Activated naive CD4-positive, alpha-beta T cell treated with Interleukin-2 at 50 U/mL for 16 hours (primary cell): ENCODE measurements around the gene TLR1.
A peak's percentile ranks its signal among the peaks of the same experiment; 100 is the strongest.
"Not testable (repeated sequence)": the region's sequence is repeated elsewhere in the genome, so short reads cannot be mapped to it uniquely, and the experiment has no call there.

Experiments used
- DNase-seq: peaks from one replicate; pipeline ENCODE4 v3.0.0-alpha.2; 2020

Gene TLR1

DNA sequence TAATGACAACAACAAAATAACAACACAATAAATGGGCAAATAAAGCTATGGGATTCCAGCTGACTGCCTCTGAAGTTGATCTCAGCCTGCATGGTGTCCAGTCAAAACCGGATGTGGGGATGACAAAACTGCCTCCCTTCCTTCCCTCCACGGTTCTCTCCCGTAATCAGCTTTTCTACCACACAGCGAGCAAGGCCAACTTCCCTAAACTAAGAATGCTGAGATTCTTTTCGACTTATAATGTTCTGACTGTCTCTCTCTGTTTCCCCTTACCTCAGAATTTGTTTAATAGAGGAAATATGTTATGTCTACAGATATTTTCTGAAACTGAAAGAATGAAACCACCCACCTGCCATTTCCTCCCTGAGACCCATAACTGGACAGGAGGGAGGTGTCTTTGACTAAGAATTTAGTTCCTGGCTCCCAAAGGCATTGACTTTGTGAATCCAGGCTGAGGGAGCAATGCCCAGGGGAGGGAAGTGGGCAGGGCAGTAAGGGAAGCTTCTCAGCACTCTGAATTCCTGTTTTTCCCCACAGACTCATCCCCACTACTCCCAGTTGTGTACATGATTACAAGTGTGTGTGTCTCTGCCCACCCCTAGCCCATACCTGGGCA lies 1.0 kb upstream of the TLR1 start:
- no peak for DNase-seq

DNA sequence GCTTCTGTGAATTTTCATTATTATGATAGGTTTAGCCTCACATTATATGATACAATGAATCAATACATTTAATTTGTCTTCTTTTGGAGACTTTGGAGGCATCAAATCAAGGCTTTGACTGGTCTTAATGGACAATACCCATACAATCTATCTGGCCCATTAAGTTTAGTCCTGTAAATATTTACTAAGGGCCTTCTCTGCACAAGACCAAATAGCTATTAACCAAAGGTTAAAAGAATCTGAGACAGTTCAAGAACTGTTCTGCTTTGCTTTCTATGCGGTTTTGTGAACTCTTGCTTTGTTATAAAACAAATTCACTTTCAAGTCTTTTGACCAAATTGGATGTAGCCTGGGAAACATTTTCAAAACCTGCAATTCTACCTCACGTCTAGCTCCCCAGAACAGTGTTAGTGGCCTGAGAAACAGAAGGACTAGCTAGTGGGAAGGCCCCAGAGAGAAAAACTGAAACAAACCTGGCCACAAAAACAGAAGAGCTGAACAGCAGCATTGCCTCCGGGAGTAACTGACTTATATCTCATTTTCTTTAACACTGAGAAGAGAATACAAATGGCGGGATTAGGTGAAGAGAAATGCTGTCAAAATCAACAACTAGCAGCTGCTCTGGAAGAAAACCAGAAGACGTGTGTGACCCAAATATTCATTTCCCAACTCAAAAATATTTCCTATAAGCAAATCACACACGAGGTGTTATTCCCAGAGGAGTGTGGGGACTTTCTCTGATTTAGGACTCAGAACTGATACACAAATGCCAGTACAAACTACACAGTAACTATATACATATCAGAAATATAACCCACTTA lies 548 bp downstream of the TLR1 start:
- peak; percentile 35 for DNase-seq

DNA sequence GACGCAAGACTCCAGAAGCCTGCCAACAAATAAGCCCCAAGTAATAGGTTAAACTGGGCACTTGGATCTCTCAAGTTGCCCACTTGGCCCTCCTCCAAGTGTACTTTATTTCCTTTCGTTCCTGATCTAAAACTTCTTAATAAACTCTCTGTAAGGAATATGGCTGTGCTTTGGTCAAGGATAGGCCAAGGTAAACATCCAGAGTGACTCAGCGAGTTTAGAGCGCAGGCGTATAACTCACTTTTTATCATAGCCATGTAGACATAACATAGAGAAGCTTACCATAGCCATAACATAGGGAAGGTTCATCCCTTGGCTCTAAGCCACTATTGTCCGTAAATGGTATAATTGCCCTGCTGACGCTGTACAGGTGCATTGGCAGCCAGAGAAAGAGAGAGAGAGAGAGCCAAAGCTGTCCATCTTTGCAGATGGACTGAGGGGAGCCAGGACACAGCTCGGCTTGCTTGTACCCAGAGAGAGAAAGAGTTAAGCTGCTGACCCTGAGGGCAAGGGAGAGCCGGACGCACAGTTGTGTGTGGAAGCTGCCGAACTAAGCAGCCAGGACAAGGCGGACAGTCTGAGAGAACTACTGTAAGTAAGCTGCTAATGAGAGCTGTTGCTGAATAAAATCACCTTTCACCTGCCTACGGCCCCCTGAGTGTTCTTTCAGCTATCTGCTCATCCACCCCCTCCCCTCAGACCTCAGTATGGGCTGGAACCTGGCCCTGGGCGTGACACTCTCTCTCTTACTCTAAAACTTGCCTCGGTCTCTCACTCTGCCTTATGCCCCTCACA lies 1.8 kb downstream of the TLR1 start:
- DNase-seq, result no peak

DNA sequence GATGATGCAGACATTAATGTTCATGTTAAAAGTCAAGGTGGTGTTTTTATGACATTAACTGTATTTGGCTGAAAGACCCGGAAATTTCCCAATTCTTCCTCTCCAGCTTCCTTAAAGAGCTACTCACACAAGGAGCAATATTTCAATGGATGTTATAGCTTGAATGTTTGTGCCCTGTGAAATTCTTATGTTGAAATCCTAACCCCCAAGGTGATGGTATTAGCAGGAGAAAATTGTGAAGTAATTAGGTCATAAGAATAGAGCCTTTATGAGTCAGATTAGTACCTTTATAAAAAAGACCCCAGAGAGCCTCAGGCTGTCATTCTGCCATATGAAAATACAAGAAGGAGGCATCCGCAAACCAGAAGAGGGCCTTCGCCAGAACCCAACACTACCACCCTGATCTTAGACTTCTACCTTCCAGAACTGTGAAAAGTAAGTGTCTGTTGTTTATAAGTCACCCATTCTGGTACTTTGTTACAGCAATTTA lies 3.6 kb downstream of the TLR1 start:
- DNase-seq, result no peak

DNA sequence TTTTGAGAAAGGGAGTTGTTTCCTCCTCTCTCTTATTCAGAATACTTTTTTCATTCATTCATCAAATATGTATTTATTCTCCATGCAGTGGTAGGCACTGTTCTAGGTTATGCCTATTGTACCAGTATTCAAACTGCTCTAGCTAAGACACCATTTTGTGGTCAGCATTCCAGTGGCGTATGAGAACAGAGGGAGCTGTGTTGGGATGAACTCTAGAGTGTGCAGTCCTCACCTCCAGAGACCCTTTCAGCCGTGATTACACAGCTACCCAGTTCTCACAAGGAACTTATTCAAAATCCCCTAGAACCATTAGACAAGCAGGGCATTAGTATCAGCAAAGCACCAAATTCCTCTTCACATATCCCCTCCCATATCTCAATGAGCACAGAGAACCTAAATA lies 4.2 kb downstream of the TLR1 start:
- DNase-seq, result no peak

DNA sequence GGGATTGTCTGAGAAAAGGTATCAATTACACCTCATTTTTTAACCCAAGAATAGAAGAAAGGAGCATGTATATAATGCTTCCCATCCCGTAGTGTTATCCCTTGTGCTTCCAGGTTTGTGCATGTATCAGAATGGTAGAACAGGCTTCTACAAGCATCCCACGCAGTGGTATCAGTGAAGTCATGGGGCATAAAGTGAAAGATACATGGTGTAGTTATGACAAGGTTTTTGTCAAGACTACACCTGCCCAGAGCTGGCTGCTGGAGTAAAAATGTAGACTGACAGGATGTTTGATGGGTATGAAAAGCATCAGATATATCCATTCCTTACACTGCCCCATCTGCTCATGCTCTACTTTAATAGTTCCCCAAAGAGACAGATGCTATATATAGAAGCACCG lies 9.5 kb downstream of the TLR1 start:
- no peak for DNase-seq

DNA sequence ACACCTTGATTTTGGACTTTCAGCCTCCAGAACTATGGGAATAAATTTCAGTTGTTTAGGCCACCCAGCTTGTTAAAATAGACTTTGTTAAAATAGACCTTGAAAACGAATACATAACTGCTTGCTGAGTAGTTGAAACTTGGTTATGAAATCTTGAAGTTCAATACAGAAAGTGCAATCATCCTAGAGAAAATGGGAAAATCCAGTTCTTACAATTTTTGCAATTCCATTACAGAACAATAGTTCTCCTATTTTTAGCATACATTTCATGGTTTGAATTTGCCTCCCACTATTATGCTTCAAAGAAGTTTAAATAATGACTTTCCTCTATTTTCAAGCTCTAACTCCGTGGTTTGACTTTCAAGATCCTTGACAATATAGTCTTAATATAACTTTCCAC lies 10.5 kb downstream of the TLR1 start:
- no peak for DNase-seq

DNA sequence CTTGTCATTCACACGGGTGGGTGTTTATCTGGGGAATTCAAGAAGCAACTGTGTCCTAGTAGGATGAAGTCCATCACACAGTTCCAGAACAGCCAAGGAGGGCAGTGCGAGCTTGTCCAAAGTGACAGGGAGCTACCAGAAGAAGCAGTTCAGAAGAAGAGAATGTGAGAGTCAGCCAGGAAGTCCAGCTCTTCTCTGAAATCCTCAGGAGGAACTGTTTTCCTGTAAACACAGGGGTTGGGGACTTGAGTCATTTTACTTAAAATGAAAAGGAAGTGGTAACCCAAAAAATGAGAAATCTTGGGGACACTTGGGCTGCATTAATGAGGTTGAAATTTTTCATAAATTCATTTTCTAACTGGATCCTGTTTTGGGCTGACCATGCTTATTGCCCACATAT lies 13.6 kb downstream of the TLR1 start:
- DNase-seq, result no peak

DNA sequence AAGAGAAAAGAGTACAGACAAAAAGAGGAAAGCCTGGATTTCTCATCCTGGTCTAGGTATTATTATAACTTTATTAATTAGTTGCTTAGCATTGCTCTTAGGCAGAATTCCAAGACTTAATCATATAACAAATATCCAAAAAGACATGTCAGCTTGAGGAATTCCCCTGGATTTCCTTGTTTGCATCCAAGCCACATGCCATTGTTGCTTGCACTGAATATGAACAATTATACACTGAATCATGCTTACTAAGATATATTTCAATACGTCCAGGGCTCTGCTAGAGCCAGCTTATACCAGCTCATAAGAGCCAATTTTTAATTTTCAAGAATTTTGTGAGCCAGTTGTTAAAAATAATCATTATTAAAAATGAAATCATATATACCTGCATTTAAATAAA lies 16.3 kb downstream of the TLR1 start:
- no peak for DNase-seq

DNA sequence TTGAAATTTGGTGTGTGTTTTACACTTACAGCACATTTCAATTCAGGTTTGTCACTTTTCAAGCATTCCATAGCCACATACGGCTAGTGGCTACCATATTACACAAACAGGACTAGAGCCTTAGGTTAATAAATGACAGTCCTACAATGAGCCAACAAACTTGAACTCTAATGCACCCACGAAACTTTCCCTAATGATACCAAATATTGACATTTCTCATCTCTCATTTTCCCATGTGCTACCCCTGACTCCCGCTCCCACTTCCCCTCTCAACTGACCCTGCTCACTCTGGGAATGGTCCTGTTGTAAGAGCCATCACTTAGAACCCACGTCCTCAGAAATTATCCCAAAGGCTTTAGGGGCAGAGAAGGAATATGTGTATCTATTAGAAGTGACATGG lies 16.9 kb downstream of the TLR1 start:
- DNase-seq, result no peak

DNA sequence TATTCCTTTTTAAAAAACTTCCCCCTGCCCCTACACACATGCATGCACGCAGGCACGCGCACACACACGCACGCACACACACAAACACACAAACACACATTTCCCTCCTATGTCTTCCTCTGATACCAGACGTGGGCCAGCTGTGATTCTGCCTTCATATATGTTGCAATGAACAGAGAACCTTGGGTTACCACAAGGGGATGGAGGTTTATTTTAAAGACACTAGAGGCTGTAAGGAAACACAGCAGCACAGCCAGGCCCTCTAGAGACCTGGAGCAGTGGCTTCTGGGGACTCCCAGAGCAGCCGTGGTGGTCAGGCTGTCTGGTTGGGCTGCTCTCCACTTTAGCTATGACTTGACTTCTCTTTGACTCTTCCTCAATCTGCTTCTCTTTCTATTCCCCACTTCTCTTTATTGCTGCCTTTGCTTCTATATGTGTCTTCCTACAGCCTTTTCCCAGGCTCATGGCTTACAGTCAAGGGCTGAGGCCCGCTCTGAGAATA lies 18.6 kb downstream of the TLR1 start:
- DNase-seq, result no peak

DNA sequence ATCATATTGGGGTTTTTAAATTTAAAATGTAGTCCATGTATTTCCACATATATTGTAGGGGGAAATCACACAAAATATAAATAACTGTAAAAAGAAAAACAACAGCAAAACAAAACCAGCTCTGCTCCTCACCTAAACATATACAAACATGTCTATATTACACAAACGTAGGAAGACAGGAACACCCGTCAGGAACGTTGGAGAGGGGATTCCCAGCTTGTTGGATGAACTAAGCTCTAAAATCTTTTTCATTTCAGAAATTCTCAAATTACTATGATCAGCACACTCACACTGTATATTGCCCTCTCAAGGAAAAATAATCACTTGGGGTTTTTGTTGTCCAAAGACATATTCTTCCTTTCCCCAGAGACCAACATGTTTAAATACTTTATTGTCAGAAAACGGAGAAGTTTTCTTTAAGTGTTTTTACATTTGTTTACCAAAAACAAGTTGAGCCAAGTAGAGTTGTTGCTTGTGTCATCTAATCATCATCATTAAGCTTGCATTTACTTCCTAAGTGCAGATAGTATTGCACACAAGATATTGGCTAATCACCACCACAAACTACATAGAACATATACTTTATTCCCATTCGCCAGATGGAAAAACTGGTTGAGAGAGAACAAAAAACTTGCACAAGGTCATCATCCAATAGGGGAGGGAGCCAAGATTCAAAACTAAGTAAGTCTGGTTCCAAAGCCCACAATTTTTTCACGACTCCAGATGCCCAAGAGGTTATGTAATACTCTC lies 19.4 kb downstream of the TLR1 start:
- no peak for DNase-seq

DNA sequence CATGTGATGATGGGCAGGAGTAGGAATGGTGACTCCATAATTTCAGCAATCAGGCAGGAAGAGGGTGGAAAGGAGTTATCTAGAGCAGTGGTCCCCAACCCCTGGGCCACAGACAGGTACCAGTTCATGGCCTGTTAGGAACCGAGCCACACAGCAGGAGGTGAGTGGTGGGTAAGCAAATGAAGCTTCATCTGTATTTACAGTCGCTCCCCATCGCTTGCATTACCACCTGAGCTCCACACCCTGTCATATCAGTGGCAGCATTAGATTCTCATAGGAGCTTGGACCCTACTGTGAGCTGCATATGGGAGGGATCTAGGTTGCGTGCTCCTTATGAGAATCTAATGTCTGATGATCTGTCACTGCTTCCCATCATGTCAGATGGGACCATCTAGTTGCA lies 20.4 kb downstream of the TLR1 start:
- no peak for DNase-seq

DNA sequence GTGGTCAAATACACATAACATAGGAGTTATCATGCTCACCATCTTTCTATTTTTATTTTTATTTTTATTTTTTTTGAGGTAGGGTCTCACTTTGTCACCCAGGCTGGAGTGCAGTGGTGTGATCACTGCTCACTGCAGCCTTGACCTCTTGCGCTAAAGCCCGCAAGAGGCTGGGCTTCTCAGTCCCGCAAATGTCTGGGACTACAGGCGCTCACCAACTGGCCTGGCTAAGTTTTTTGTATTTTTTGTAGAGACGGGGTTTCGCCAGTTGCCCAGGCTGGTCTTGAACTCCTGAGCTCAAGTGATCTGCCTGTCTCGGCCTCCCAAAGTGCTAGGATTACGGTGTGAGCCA lies 21.5 kb downstream of the TLR1 start:
- DNase-seq, result no peak

DNA sequence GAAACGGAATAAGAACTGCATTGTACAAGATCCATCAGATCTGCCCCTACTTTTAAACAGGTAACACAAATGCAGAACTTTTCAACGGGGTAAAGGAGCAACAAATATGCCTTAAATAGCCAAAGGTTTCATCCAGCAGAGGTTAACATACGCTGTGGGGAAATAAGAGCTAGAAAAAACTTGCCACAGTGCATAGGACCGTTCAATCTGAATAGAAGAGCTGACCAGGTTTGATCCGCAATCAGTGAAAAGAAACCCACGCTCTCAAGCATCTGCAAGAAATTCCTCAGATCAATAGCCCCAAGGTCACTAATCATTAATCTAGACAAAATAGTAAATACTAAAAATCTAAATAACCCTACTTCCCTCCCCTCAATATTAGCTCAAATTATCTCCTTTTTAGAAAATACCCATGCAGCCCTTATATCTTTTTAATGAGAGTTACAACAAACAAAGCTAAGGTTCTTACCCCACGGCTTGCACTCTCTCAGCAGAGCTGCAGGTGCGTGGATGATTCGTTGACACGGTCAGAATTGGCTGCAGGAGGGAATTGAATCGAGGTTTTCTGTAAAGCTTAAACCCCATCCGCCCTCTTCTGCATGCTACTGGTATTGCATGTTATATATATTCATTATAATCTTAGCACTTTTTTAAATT lies 22.0 kb downstream of the TLR1 start, which contains the start of gene TLR10:
Gene TLR10, minus strand, starts transcription at position 539 of the 657 bp plus-strand sequence. CDS start 7,400 bp downstream, outside the sequence.
- peak; percentile 11 for DNase-seq

DNA sequence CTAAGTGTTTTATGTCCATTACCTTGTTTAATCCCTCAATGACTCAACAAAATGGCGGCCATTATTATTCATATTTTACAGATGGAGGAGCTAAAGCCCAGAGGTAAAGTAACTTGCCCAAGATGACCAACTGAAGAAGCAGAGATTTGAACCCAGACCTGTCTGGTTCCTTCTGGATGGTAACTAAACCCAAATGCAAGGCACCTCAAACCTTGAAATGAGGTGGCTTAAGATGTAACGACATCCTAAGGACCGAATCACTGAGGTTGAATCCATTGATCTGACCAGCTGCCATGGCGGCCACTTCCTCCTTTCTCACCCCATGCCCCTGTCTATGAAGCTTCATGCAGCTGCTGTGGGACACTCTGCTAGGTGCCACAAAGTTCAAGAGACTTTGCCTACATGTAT lies 22.7 kb downstream of the TLR1 start:
- DNase-seq, result no peak

DNA sequence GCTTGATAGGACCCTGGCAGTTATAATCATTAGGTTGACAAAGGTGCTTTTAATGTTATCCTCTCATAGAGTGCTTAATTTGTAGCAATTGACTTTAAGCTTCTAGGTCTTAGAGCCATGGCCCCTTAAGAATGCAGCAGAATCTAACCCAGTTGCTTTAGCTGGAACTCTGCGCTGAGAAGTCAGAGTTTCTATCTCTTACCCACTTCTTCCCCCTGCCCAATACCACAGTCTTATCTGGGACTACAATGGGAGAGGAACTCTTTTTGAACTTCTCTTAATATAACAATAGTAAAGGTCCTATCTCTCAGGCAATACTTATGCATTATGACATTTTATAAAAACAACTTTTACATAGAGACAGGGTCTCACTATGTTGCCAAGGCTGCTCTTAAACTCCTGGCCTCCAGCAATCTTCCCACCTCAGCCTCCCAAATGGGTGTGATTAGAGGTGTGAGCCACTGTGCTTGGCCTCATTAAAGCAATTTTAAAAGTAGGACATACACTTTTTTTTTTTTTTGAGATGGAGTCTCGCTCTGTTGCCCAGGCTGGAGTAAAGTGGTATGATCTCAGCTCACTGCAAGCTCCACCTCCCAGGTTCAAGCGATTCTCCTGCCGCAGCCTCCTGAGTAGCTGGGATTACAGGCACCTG lies 23.6 kb downstream of the TLR1 start:
- no peak for DNase-seq

DNA sequence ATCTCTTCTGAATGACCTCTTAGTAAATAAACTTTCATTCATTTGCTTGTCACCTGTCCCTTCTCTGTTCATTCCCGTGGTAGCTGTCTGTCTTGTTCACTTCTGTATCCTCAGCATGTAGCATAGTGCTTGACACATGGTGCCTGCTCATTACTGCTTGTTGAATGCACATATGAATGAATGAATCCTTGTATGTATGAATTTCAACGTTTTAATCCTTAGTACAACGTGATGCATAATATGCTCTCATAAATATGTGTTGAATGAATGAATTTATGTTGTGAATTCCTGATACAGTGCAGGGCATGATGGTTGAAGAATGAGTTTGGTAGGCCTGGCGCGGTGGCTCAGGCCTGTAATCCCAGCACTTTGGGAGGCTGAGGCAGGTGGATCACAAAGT lies 24.8 kb downstream of the TLR1 start:
- no peak for DNase-seq

DNA sequence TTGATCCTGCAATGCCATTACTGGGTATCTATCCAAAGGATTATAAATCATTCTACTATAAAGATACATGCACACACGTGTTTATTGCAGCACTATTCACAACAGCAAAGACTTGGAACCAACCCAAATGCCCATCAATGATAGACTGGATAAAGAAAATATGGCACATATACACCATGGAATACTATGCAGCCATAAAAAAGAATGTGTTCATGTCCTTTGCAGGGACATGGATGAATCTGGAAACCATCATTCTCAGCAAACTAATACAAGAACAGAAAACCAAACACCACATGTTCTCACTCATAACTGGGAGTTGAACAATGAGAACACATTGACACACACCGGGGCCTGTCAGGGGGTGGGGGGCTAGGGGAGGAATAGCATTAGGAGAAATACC lies 26.7 kb downstream of the TLR1 start:
- DNase-seq, result not testable (repeated sequence)

DNA sequence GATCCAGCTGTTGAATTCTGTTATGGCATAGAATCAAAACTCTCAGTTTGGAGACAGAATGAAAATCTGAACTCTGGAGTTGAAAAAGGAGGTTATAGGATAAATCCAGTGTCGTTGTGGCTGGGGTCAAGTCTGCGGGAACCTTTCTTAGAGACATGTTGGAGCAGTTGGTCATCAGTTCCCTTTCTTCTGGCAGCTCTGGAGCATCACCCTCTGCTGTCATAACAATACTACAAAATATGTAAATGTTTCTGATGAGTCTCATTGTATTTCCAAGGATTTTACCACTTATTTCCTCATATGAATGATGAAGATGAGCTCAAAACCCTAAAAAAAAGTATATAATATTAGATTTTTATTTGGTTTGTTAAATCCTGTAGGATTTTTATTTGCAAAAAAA lies 29.3 kb downstream of the TLR1 start:
- no peak for DNase-seq

DNA sequence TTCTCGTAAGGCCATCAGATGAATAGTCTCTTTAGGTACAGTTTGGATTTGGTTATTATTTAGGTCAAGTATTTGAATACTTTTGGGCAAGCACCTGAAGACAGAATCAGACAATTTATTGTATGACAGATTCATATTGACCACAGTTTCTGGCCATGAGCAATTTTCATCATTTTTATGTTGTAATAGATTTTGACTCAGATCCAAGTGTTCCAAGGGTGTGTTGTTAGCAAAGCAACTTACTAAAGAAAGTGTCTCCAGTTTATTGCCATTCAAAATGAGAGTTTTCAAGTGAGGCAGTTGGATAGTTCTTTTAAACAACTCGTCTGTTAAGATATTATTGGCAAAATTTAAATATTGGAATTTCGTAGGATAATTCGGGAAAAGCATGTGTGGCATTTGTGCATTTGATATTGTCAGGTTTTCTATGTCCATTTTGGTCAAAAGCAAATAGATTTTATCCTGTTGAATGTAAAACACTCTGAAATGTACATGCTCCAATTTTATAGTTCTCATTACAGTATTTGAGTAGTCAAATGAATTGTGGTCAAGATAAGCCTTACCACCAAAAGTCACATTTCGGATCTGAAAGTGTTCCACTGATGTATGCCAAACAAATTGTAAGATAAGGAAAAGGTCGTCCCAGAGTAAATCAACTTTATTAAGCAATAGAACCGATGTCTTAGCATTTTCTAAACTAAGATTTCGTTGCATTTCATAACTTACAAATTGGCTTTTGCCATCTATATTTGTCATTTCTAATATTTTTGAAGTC lies 30.2 kb downstream of the TLR1 start:
- DNase-seq, result no peak
